Measurements from ENCODE around the gene AREL1.

DNA sequence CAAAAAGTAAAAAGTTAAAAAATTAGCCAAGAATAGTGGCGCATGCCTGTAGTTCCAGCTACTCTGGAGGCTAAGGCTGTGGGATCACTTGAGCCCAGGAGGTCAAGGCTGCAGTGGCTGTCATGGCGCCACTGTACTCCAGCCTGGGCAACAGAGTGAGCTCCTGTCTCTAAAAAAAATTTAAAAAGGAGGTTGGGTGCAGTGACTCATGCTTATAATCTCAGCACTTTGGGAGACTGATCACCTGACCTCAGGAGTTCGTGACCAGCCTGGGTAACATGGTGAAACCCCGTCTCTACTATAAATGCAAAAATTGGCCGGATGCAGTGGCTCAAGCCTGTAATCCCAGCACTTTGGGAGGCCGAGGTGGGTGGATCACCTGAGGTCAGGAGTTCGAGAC, 42.0 kb upstream of the AREL1 start:
- TF ChIP-seq POLR2A (IDR thresholded peaks at IDR 0.05; ENCODE audit: low read depth, low read length) (no peak), TAF1 (IDR thresholded peaks at IDR 0.05; ENCODE audit: low read depth, low read length) (no peak), POLR2AphosphoS5 (IDR thresholded peaks at IDR 0.05; ENCODE audit: low read depth, low read length) (no peak)
